PC-9 (cell line): ENCODE results near the gene TDRD9. TPM values are rescaled to one million over a fixed set of nuclear protein-coding genes. Genes with fewer than 3 reads are reported as not detected.

Source experiments
- BruUV-seq: library from RNA; stranded (reverse); fragments of 400-500 nt; replicated peaks from 2 replicates; lab custom pipeline; 2021; lab: Mats Ljungman, UMichigan
- CTCF ChIA-PET: fragments of 300-600 bp; sonication (Branson Sonifier 250); formaldehyde crosslinking; loops from one replicate; lab custom pipeline; 2022; ENCODE audit warnings: antibody characterized with exemption; lab: Charles Lee
- POLR2A ChIA-PET: fragments of 300-600 bp; sonication (Branson Sonifier 250); formaldehyde crosslinking; loops from one replicate; lab custom pipeline; 2022; ENCODE audit warnings: antibody characterized with exemption; ENCODE audit not compliant: unreplicated experiment; lab: Charles Lee
- DNase-seq, 2 experiments: peaks; one replicate each; pipeline versions ENCODE4 v3.0.0 to v3.0.0-alpha.2; 2015 to 2022; ENCODE audit warnings: mixed read lengths in 1 of 2
- H2AFZ ChIP-seq: fragments of 200-600 bp; sonication (generic); 2 replicates; pipeline ENCODE4 v1.8.1; 2017; ENCODE audit warnings: antibody characterized with exemption
- H3F3A ChIP-seq: fragments of 200-600 bp; sonication (generic); 2 replicates; pipeline ENCODE4 v1.8.1; 2017; ENCODE audit warnings: antibody characterized with exemption, mild to moderate bottlenecking, low read depth; ENCODE audit not compliant: insufficient read depth
- H3K27ac ChIP-seq: fragments of 200-600 bp; sonication (generic); 2 replicates; pipeline ENCODE4 v1.6.1; 2016; ENCODE audit warnings: mixed run types
- H3K27me3 ChIP-seq: fragments of 200-600 bp; sonication (generic); 2 replicates; pipeline ENCODE4 v1.6.1; 2016; ENCODE audit warnings: low read depth, mixed run types; ENCODE audit not compliant: insufficient read depth
- H3K36me3 ChIP-seq: fragments of 200-600 bp; sonication (generic); 2 replicates; pipeline ENCODE4 v1.6.1; 2016; ENCODE audit warnings: low read depth, mixed run types
- H3K4me1 ChIP-seq: fragments of 200-600 bp; sonication (generic); replicated peaks from 2 replicates; pipeline ENCODE4 v1.6.1; 2016; ENCODE audit warnings: mixed run types; ENCODE audit not compliant: insufficient read depth
- H3K4me2 ChIP-seq: fragments of 200-600 bp; sonication (generic); 2 replicates; pipeline ENCODE4 v1.6.1; 2017; ENCODE audit warnings: mixed run types
- H3K4me3 ChIP-seq: fragments of 200-600 bp; sonication (generic); 2 replicates; pipeline ENCODE4 v1.6.1; 2016; ENCODE audit warnings: mixed run types
- H3K79me2 ChIP-seq: fragments of 200-600 bp; sonication (generic); 2 replicates; pipeline ENCODE4 v1.6.1; 2017; ENCODE audit warnings: low read depth, mixed run types
- H3K9me2 ChIP-seq: fragments of 200-600 bp; sonication (generic); 2 replicates; pipeline ENCODE4 v1.8.1; 2017; ENCODE audit warnings: mild to moderate bottlenecking; ENCODE audit not compliant: insufficient read depth
- H3K9me3 ChIP-seq: fragments of 200-600 bp; sonication (generic); 2 replicates; pipeline ENCODE4 v1.8.1; 2016; ENCODE audit warnings: low read depth; ENCODE audit not compliant: insufficient read depth
- H4K20me1 ChIP-seq: fragments of 200-600 bp; sonication (generic); 2 replicates; pipeline ENCODE4 v1.8.1; 2017; ENCODE audit not compliant: insufficient read depth
- EZH2 ChIP-seq: fragments of 200-600 bp; sonication (generic); IDR thresholded peaks from 2 replicates; pipeline ENCODE4 v1.8.0; 2017; ENCODE audit warnings: antibody characterized with exemption, low read depth
- intact Hi-C: fragments of 100-400 bp; cut with micrococcal nuclease; formaldehyde crosslinking; loops from one replicate; pipeline ENCODE4 v1.10.0; 2022; ENCODE audit not compliant: unreplicated experiment
- total RNA-seq: library from RNA; stranded (reverse); gene quantifications from 2 replicates; pipeline ENCODE4 v1.2.3, GENCODE V29; 2021
- TF ChIP-seq, protein P1 (sequence below): fragments of 200-600 bp; sonication (generic); conservative IDR thresholded peaks from 2 replicates; pipeline ENCODE4 v1.6.1; 2017; ENCODE audit warnings: mixed run types, antibody characterized with exemption, mild to moderate bottlenecking, moderate library complexity

Gene TDRD9
- total RNA-seq, 1 experiment from 2014 or later = 0.15 TPM

- no peaks in the 10 kb centered on the region for H3K9me3 ChIP-seq
- no peaks in the 10 kb centered on the region for H3K36me3 ChIP-seq
- H3F3A ChIP-seq = peaks cover 9% of the 10 kb centered on the region; the same call in 1 of the 2 replicates
- POLR2A ChIA-PET = no interaction called here
- H3K9me2 ChIP-seq = no peaks in the 10 kb centered on the region
- H3K4me2 ChIP-seq = no peak overlapping the region
- CTCF ChIA-PET = no interaction called here
- DNase-seq = no peak
- BruUV-seq = no TSS peak
- no peaks in the 10 kb centered on the region for H3K79me2 ChIP-seq
- TF ChIP-seq EZH2 = no peak
- TF ChIP-seq, protein P1, sequence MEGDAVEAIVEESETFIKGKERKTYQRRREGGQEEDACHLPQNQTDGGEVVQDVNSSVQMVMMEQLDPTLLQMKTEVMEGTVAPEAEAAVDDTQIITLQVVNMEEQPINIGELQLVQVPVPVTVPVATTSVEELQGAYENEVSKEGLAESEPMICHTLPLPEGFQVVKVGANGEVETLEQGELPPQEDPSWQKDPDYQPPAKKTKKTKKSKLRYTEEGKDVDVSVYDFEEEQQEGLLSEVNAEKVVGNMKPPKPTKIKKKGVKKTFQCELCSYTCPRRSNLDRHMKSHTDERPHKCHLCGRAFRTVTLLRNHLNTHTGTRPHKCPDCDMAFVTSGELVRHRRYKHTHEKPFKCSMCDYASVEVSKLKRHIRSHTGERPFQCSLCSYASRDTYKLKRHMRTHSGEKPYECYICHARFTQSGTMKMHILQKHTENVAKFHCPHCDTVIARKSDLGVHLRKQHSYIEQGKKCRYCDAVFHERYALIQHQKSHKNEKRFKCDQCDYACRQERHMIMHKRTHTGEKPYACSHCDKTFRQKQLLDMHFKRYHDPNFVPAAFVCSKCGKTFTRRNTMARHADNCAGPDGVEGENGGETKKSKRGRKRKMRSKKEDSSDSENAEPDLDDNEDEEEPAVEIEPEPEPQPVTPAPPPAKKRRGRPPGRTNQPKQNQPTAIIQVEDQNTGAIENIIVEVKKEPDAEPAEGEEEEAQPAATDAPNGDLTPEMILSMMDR = no peak
- no peaks in the 10 kb centered on the region for H3K27me3 ChIP-seq
- H4K20me1 ChIP-seq = no peaks in the 10 kb centered on the region
- H3K4me3 ChIP-seq = no peak overlapping the region
- intact Hi-C loops = no loop called here
- H3K4me1 ChIP-seq = peaks cover 10% of the 10 kb centered on the region
- no peak overlapping the region for H2AFZ ChIP-seq
- no peak overlapping the region for H3K27ac ChIP-seq
Observed at GRCh38 chr14:104019029-104019428, 90.8 kb downstream of the TDRD9 start.

GRCh38 chr14:104019806-104020205, 91.5 kb downstream of the TDRD9 start:
- Histone ChIP-seq H3K4me3 (no peak overlapping the region), H3K9me3 (no peaks in the 10 kb centered on the region), H3K4me1 (peaks cover 4% of the 10 kb centered on the region; the same call in 1 of the 2 replicates), H3K79me2 (no peaks in the 10 kb centered on the region), H4K20me1 (no peaks in the 10 kb centered on the region), H3F3A (peaks cover 4% of the 10 kb centered on the region; the same call in 1 of the 2 replicates), H3K9me2 (no peaks in the 10 kb centered on the region), H3K27me3 (no peaks in the 10 kb centered on the region), H2AFZ (no peak overlapping the region), H3K27ac (no peak overlapping the region), H3K4me2 (no peak overlapping the region), H3K36me3 (no peaks in the 10 kb centered on the region)
- CTCF ChIA-PET = no interaction called here
- no TSS peak for BruUV-seq
- DNase-seq = no peak
- intact Hi-C loops = no loop called here
- TF ChIP-seq EZH2 = no peak
- TF ChIP-seq, protein P1 = no peak
- POLR2A ChIA-PET = no interaction called here

- H3K4me2 ChIP-seq = no peak overlapping the region
- H3K27me3 ChIP-seq = no peaks in the 10 kb centered on the region
- H3K4me3 ChIP-seq = no peak overlapping the region
- no peaks in the 10 kb centered on the region for H4K20me1 ChIP-seq
- H3K9me3 ChIP-seq = no peaks in the 10 kb centered on the region
- no peak overlapping the region for H2AFZ ChIP-seq
- no peaks in the 10 kb centered on the region for H3K79me2 ChIP-seq
- CTCF ChIA-PET = no interaction called here
- no peak for DNase-seq
- no peak overlapping the region for H3K27ac ChIP-seq
- no peaks in the 10 kb centered on the region for H3F3A ChIP-seq
- TF ChIP-seq, protein P1 = no peak
- TF ChIP-seq EZH2 = no peak
- POLR2A ChIA-PET = no interaction called here
- BruUV-seq = no TSS peak
- H3K9me2 ChIP-seq = no peaks in the 10 kb centered on the region
- intact Hi-C loops = no loop called here
- H3K4me1 ChIP-seq = no peaks in the 10 kb centered on the region
- no peaks in the 10 kb centered on the region for H3K36me3 ChIP-seq
Observed at GRCh38 chr14:104020471-104020870, 92.2 kb downstream of the TDRD9 start.
